ENCODE data around the gene SWAP70. TPM values are rescaled to one million over a fixed set of nuclear protein-coding genes. Genes with fewer than 3 reads are reported as not detected.

SWAP70 gene
- total and polyA plus RNA-seq, 2 of the 13 experiments (the other 11 are each of a cell fraction or from before 2014, with no cell fraction given), result 4.6 to 8.7 TPM

DNA sequence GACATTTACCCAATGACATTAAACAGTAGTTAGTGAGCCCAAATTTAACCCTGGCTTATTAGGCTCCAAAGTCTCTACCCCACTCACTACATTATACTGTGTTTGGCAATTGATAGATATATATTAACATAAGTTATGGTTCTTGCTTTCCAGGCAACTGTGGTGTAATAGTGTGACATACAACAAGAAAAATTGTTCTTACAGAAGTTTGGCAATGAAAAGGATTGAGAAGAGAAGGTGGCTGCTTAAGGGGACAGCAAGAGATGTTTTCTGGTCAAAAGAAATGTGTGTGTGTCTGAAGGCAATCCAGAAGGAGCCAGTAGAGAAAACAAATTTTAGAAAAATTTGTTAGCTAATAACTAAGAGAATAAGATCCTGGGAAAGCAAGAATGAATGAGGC is 132.4 kb downstream of the SWAP70 start:
- H3K27me3 ChIP-seq (ENCODE audit: control insufficient read depth in 1 of 2, insufficient read depth in 2 of 2, low read length in 2 of 2), result no peaks in the 10 kb centered on the region
- H3K36me3 ChIP-seq (replicated peaks in 1 of 2; ENCODE audit: control insufficient read depth in 1 of 2, insufficient read depth in 2 of 2, low read length in 2 of 2), result peaks cover 2 to 7% of the 10 kb centered on the region in 2 experiments; a peak in 1 of 5 replicates
- ChIA-PET CTCF (ENCODE audit: low intra/inter-chr PET ratio, low total read pairs) (no interaction called here), POLR2A (no interaction called here)
- in situ Hi-C loops (cut with HindIII; ENCODE audit: extremely low pct_ligation_motif_present, low pct_unique_long_range_greater_than_20kb) (no loop called here), intact Hi-C loops (cut with micrococcal nuclease; ENCODE audit: unreplicated experiment) (no loop called here)
- no peaks in the 10 kb centered on the region for H4K20me1 ChIP-seq (ENCODE audit: insufficient read depth, low read length)
- H3K4me2 ChIP-seq (ENCODE audit: low read depth, low read length), result no peak overlapping the region
- FAIRE-seq, result no peak
- H3K9me3 ChIP-seq (ENCODE audit: low read length), result no peaks in the 10 kb centered on the region
- no peak for DNase-seq (ENCODE audit: low spot score)
- no peak overlapping the region for H3K27ac ChIP-seq (ENCODE audit: extremely low read length, insufficient read depth, low read length)
- no peak overlapping the region for H3K9ac ChIP-seq (ENCODE audit: insufficient read depth, low read depth, low read length)
- H2AFZ ChIP-seq (ENCODE audit: low read length), result no peak overlapping the region
- H3K79me2 ChIP-seq (ENCODE audit: insufficient read depth, low read length), result no peaks in the 10 kb centered on the region
- H3K4me3 ChIP-seq (replicated peaks in 1 of 3; ENCODE audit: insufficient read depth in 1 of 3, low read depth in 2 of 3, low read length in 3 of 3), result no peak overlapping the region
- no TSS peak for BruUV-seq (replicated peaks)
- no peaks in the 10 kb centered on the region for H3K4me1 ChIP-seq (ENCODE audit: insufficient read depth, low read length)
- ATAC-seq, result no peak
- TF ChIP-seq KLF11 (CRISPR knock-in tag; IDR thresholded peaks at IDR 0.05), result no peak
- TF ChIP-seq U2AF1 (optimal IDR thresholded peaks at IDR 0.05; ENCODE audit: low read depth, low read length), result no peak
- no peak for TF ChIP-seq TRIM24 (CRISPR knock-in tag; IDR thresholded peaks at IDR 0.05)
- TF ChIP-seq, protein P1, sequence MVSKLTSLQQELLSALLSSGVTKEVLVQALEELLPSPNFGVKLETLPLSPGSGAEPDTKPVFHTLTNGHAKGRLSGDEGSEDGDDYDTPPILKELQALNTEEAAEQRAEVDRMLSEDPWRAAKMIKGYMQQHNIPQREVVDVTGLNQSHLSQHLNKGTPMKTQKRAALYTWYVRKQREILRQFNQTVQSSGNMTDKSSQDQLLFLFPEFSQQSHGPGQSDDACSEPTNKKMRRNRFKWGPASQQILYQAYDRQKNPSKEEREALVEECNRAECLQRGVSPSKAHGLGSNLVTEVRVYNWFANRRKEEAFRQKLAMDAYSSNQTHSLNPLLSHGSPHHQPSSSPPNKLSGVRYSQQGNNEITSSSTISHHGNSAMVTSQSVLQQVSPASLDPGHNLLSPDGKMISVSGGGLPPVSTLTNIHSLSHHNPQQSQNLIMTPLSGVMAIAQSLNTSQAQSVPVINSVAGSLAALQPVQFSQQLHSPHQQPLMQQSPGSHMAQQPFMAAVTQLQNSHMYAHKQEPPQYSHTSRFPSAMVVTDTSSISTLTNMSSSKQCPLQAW (CRISPR knock-in tag; IDR thresholded peaks at IDR 0.05), result no peak
- TF ChIP-seq GZF1 (CRISPR knock-in tag; IDR thresholded peaks at IDR 0.05), result no peak
- no peak for TF ChIP-seq ZNF609 (CRISPR knock-in tag; IDR thresholded peaks at IDR 0.05; ENCODE audit: borderline replicate concordance)
- TF ChIP-seq SNAPC2 (CRISPR knock-in tag; IDR thresholded peaks at IDR 0.05), result no peak
- no peak for TF ChIP-seq AKAP8 (CRISPR knock-in tag; IDR thresholded peaks at IDR 0.05)
- no peak for TF ChIP-seq HOXA3 (CRISPR knock-in tag; IDR thresholded peaks at IDR 0.05)
- TF ChIP-seq CCAR2 (optimal IDR thresholded peaks at IDR 0.05; ENCODE audit: low read depth, low read length), result no peak
- TF ChIP-seq SP1 (IDR thresholded peaks at IDR 0.05), result no peak
- no peak for TF ChIP-seq SP1 (CRISPR knock-in tag; IDR thresholded peaks at IDR 0.05)
- no peak for TF ChIP-seq TMF1 (CRISPR knock-in tag; IDR thresholded peaks at IDR 0.05; ENCODE audit: low read depth)
- no peak for TF ChIP-seq YY1 (IDR thresholded peaks at IDR 0.05; ENCODE audit: insufficient read depth, insufficient replicate concordance, low read depth, low read length)
- TF ChIP-seq, protein P2, sequence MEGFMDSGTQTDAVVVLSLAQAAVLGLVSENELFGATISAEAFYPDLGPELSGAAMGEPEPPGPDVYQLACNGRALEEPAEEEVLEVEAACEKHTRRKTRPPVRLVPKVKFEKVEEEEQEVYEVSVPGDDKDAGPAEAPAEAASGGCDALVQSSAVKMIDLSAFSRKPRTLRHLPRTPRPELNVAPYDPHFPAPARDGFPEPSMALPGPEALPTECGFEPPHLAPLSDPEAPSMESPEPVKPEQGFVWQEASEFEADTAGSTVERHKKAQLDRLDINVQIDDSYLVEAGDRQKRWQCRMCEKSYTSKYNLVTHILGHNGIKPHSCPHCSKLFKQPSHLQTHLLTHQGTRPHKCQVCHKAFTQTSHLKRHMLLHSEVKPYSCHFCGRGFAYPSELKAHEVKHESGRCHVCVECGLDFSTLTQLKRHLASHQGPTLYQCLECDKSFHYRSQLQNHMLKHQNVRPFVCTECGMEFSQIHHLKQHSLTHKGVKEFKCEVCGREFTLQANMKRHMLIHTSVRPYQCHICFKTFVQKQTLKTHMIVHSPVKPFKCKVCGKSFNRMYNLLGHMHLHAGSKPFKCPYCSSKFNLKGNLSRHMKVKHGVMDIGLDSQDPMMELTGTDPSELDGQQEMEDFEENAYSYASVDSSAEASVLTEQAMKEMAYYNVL (CRISPR knock-in tag; IDR thresholded peaks at IDR 0.05; ENCODE audit: borderline replicate concordance), result no peak
